Left ventricle myocardium inferior (tissue), 1 donor: Measurements from ENCODE around the gene CMKLR1. TPM values are rescaled to one million over a fixed set of nuclear protein-coding genes. Genes with fewer than 3 reads are reported as not detected.

ENCODE experiments used
- DNase-seq: peaks from one replicate; pipeline ENCODE4 v3.0.0-alpha.2; 2020
- H3K27ac ChIP-seq: fragments of 200-600 bp; replicated peaks from 2 replicates; pipeline ENCODE4 v1.8.0; 2021
- H3K27me3 ChIP-seq: fragments of 200-600 bp; 2 replicates; pipeline ENCODE4 v1.8.0; 2021; ENCODE audit warnings: low read depth
- H3K36me3 ChIP-seq: fragments of 200-600 bp; 2 replicates; pipeline ENCODE4 v1.8.0; 2021
- H3K4me1 ChIP-seq: fragments of 200-600 bp; 2 replicates; pipeline ENCODE4 v1.8.0; 2021
- H3K4me3 ChIP-seq: fragments of 200-600 bp; 2 replicates; pipeline ENCODE4 v1.8.0; 2021; ENCODE audit warnings: mild to moderate bottlenecking, moderate library complexity
- H3K9me3 ChIP-seq: fragments of 200-600 bp; replicated peaks from 2 replicates; pipeline ENCODE4 v1.8.0; 2021
- intact Hi-C: fragments of 100-400 bp; cut with micrococcal nuclease; formaldehyde crosslinking; loops from one replicate; pipeline ENCODE4 v1.11.0; 2022
- total RNA-seq: library from RNA; stranded (reverse); fragmentation: NEBNext Ultra II Directional; extraction: Animal tissue kit (Norgen Biotek cat#: 25700); gene quantifications from one replicate; pipeline ENCODE4 v1.2.1, GENCODE V29; 2021
- TF ChIP-seq, protein P1 (sequence below): fragments of 200-600 bp; IDR thresholded peaks from 2 replicates; pipeline ENCODE4 v1.8.0; 2021; ENCODE audit warnings: antibody characterized with exemption, mild to moderate bottlenecking, borderline replicate concordance
- donor health status: DM: no; HTN: yes; CAD: no; lungs with severe emphysema.

Gene CMKLR1
- total RNA-seq, 1 donor from 2014 or later = 5.7 TPM

DNA sequence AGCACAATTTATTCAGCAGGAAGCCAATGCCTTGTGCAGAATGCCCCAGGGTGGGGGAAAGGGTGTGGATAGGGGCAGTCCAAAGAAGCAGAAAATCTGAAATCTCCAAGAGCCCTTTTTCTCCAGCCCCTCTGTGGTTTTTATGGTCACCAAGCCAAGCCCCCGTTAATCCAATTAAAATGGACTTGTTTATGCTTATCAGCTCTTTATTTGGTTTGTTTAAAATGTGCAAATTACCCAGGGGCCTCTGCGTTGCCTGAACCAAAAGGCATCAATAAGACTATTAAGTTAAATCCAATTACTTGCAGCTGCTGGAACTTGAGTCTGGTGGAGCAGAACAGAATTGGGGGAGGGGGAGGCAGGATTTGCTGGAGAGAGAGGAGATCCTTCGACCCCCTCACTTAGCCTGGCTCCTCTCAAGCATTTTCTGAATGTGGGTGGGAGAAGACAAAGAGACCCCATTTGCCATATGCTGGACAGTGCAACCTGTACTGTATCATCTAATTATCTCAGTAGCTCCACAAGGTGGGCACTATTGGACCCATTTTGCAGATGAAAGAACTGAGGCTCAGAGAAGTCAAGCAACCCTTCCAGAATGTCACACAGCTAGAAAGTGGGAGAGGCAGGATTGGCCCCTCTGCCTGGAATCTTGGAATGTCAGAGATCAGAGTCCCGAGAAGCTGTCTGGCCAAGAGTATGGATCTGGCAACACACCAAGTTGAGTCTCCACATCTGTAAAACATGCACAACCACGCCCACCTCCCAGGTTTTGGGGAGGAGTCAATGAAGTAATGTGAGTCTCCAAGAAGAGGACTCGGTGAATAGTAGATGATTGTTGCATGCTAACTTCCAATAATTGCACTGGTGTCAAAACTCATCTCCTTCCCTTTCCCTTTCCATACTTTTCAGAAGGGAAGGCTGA, 66.9 kb downstream of the CMKLR1 start:
- TF ChIP-seq, protein P1, sequence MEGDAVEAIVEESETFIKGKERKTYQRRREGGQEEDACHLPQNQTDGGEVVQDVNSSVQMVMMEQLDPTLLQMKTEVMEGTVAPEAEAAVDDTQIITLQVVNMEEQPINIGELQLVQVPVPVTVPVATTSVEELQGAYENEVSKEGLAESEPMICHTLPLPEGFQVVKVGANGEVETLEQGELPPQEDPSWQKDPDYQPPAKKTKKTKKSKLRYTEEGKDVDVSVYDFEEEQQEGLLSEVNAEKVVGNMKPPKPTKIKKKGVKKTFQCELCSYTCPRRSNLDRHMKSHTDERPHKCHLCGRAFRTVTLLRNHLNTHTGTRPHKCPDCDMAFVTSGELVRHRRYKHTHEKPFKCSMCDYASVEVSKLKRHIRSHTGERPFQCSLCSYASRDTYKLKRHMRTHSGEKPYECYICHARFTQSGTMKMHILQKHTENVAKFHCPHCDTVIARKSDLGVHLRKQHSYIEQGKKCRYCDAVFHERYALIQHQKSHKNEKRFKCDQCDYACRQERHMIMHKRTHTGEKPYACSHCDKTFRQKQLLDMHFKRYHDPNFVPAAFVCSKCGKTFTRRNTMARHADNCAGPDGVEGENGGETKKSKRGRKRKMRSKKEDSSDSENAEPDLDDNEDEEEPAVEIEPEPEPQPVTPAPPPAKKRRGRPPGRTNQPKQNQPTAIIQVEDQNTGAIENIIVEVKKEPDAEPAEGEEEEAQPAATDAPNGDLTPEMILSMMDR = no peak
- H3K27me3 ChIP-seq = peaks cover 16% of the 10 kb centered on the region
- peaks cover 5% of the 10 kb centered on the region for H3K9me3 ChIP-seq
- no peaks in the 10 kb centered on the region for H3K36me3 ChIP-seq
- no peak overlapping the region for H3K4me3 ChIP-seq
- intact Hi-C loops = no loop called here
- peaks cover 9% of the 10 kb centered on the region for H3K4me1 ChIP-seq
- no peak overlapping the region for H3K27ac ChIP-seq
- no peak for DNase-seq

DNA sequence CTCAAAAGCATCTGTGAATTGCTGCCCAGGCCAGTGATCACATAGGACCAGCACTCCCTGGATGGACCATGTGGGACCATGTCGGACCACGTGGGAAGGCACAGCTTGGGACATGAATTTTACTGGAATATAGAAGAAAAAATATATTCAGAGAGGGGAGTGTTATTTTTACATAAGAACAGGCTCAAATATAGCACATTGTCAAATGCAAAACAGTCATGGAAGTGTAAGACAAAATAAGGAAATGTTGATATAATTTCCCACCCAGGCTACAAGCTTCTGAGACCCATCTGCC, 68.3 kb downstream of the CMKLR1 start:
- DNase-seq = no peak
- intact Hi-C loops = no loop called here
- H3K36me3 ChIP-seq = no peaks in the 10 kb centered on the region

DNA sequence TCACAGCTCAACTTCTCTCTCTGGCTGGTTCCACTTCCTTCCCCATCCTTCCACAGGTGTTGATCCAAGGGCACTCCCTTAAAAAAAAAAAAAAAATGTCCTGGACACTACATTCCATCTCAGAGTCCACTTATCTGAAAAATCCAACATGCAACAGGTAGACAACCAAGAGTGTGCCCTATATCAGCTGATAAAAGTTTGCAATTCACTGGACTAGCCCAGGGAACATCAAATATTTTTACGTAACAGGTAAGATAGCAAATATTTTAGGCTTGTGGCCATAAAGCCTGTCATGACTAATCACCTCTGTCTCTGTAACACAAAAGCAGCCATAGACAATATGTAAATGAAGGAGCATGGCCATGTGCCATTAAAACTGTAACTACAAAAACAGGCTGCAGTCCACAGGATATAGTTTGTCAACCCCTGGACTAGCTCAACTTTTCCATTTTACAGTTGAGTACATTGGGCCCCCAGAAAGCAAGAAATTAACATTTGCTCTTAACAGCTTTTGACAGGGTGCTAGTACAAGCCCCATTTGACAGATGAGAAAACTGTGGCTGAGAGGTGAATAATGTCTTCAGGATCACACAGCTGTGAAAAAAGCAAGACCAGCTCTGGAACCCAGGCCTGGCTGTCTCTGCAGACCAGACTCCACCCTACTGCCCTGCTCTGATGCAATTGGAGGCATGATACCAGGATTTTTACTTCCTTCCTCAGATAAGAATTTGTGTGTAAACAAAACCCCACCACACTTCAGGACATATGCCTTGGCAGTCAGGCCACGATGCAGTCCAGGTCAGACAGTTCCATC, 68.9 kb downstream of the CMKLR1 start:
- intact Hi-C loops = no loop called here
- peaks cover 5% of the 10 kb centered on the region for H3K9me3 ChIP-seq
- H3K27me3 ChIP-seq = peaks cover 17% of the 10 kb centered on the region
- H3K4me3 ChIP-seq = no peak overlapping the region
- H3K36me3 ChIP-seq = no peaks in the 10 kb centered on the region
- no peak for DNase-seq
- TF ChIP-seq, protein P1 = no peak
- peaks cover 9% of the 10 kb centered on the region for H3K4me1 ChIP-seq
- no peak overlapping the region for H3K27ac ChIP-seq

More for the DNA sequence above, 68.3 kb downstream of the CMKLR1 start:
- Histone ChIP-seq H3K27me3 (peaks cover 17% of the 10 kb centered on the region), H3K4me1 (peaks cover 9% of the 10 kb centered on the region), H3K27ac (no peak overlapping the region), H3K4me3 (no peak overlapping the region), H3K9me3 (peaks cover 5% of the 10 kb centered on the region)
- TF ChIP-seq, protein P1 = no peak

DNA sequence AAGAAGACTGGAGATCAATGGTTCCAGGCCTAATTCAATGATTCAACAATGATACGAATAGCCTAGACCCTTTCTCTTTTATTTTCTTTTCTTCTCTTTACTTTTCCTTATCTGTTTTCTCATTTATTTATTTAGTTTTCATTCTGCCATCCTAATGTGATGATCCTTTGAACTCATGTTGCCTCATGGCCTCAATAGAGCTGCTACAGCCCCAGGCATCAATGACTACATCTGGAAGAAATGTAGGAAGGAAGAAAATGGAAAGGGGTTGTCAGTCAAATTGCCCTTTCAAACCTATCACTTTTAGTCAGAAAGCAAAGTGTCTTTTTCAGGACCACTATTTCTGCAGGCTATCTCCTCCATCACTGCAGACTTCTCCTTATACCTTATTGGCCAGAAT, 69.9 kb downstream of the CMKLR1 start:
- no peak for DNase-seq
- Histone ChIP-seq H3K9me3 (no peaks in the 10 kb centered on the region), H3K36me3 (no peaks in the 10 kb centered on the region), H3K4me1 (peaks cover 9% of the 10 kb centered on the region), H3K4me3 (no peak overlapping the region), H3K27ac (no peak overlapping the region), H3K27me3 (peaks cover 17% of the 10 kb centered on the region)
- TF ChIP-seq, protein P1 = no peak
- intact Hi-C loops = no loop called here

DNA sequence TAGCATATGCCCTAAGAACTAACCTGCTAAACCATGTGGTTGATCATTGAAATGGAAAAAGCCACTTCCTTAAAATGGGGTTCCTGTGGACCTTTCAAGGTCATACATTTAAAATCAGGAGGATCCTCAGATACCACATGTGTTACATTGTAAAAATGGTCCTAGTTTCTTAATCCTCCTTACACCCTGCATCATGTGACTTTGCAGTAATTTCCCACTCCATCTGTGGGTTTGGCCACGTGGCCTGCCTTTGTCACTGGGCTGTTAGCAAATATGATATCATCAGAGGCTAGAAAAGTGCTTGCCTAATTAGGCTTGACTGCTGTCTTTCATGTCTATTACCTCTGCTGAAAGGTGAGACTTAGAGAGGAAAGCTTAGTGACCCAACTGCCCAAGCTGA, 70.7 kb downstream of the CMKLR1 start:
- Histone ChIP-seq H3K9me3 (no peaks in the 10 kb centered on the region), H3K4me1 (peaks cover 9% of the 10 kb centered on the region), H3K27me3 (peaks cover 23% of the 10 kb centered on the region), H3K36me3 (no peaks in the 10 kb centered on the region), H3K4me3 (no peak overlapping the region), H3K27ac (no peak overlapping the region)
- TF ChIP-seq, protein P1 = no peak
- intact Hi-C loops = no loop called here
- no peak for DNase-seq
